GM12878 (cell line): ENCODE measurements around the gene THAP4.

Source experiments
- CHD1 ChIP-seq: IDR thresholded peaks from 2 replicates; pipeline ENCODE4 v1.6.1; 2012; ENCODE audit warnings: low read depth, low read length, improper control_type of control experiment
- CHD2 ChIP-seq: IDR thresholded peaks from 2 replicates; pipeline ENCODE4 v1.6.1; 2011; ENCODE audit warnings: low read depth, low read length, improper control_type of control experiment, borderline replicate concordance
- CTCF ChIP-seq, 3 experiments: IDR thresholded peaks in 2 of 3; conservative IDR thresholded peaks in 1 of 3; 2 replicates each; pipeline ENCODE4 v1.5.1; 2011; ENCODE audit warnings: low read depth in 3 of 3, low read length in 3 of 3, mild to moderate bottlenecking in 3 of 3, control low read depth in 2 of 3, moderate library complexity in 2 of 3, inconsistent platforms in 1 of 3, mixed read lengths in 1 of 3; ENCODE audit not compliant: control insufficient read depth in 2 of 3, insufficient read depth in 1 of 3; ENCODE audit errors: extremely low read depth in 1 of 3
- EED ChIP-seq: sonication (generic); IDR thresholded peaks from 2 replicates; pipeline ENCODE4 v1.6.1; 2016; ENCODE audit warnings: antibody characterized with exemption, low read depth
- ELK1 ChIP-seq: IDR thresholded peaks from 2 replicates; pipeline ENCODE4 v1.6.1; 2012; ENCODE audit warnings: low read depth, low read length, improper control_type of control experiment
- EZH2 ChIP-seq: IDR thresholded peaks from 2 replicates; pipeline ENCODE4 v1.6.1; 2012; ENCODE audit warnings: low read depth, mild to moderate bottlenecking, control low read depth, inconsistent platforms, low read length, borderline replicate concordance; ENCODE audit not compliant: control insufficient read depth
- JUNB ChIP-seq: IDR thresholded peaks from 2 replicates; pipeline ENCODE4 v1.6.1; 2016; ENCODE audit warnings: antibody characterized with exemption, mild to moderate bottlenecking
- MEF2A ChIP-seq: IDR thresholded peaks from 2 replicates; pipeline ENCODE4 v1.6.1; 2011; ENCODE audit warnings: low read depth, mild to moderate bottlenecking, low read length, moderate library complexity; ENCODE audit not compliant: insufficient read depth
- POLR2AphosphoS5 ChIP-seq: IDR thresholded peaks from 2 replicates; pipeline ENCODE4 v1.6.1; 2011; ENCODE audit warnings: mild to moderate bottlenecking, low read length, inconsistent platforms
- SIX5 ChIP-seq: IDR thresholded peaks from 2 replicates; pipeline ENCODE4 v1.6.1; 2011; ENCODE audit warnings: mild to moderate bottlenecking, low read depth, low read length, moderate library complexity; ENCODE audit not compliant: severe bottlenecking
- STAT3 ChIP-seq: IDR thresholded peaks from 2 replicates; pipeline ENCODE4 v1.6.1; 2011; ENCODE audit warnings: low read depth, low read length, improper control_type of control experiment
- TCF3 ChIP-seq: IDR thresholded peaks from 2 replicates; pipeline ENCODE4 v1.6.1; 2012; ENCODE audit warnings: low read depth, mild to moderate bottlenecking, low read length, borderline replicate concordance; ENCODE audit not compliant: insufficient read depth
- ZNF592 ChIP-seq: fragments of 450-650 bp; IDR thresholded peaks from 2 replicates; pipeline ENCODE4 v1.6.1; 2017; ENCODE audit warnings: mild to moderate bottlenecking, moderate library complexity
- TF ChIP-seq, protein P1 (sequence below): fragments of 450-650 bp; formaldehyde crosslinking; IDR thresholded peaks from 2 replicates; pipeline ENCODE4 v1.5.0; 2022; ENCODE audit warnings: mild to moderate bottlenecking, missing genetic modification characterization

DNA sequence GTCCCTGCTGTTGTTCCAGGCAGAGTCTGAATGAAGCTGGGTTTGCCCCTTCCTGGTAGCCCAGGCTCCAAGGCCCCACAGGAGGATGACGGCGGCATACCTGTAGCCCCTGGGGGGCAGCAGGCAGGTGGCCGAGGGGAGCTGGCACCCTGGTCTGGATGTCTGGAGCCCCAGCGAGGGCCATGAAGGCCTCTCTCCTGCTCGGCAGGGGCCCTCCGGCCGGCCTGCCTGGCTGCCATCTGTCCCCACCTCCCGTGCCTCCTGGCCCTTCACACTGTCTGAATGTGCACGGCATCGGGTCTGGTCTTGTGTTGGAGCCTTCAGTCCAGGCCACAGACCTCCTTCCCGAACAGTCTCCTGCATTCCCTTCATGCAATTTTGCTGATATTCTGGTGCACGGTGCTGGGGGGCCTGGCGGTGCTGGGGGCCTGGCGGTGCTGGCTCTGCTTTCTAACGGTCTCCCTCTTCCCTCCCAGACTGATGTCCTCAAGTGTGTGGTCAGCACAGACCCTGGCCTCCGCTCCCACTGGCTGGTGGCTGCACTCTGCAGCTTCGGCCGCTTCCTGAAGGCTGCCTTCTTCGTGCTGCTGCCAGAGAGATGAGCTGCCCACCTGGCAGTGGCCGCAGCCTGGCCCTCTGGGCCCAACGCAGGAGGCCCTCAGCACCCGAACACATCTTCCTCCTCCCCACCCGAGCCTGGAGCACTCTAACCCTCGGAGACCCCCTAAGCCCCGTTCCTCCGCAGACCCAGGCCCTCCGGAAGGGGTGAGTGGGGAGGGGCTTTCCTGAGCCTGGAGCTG, 64.9 kb downstream of the THAP4 start:
- TF ChIP-seq CTCF (IDR thresholded peaks at IDR 0.05 in 2 of 3, conservative IDR thresholded peaks at IDR 0.05 in 1 of 3; ENCODE audit: control insufficient read depth in 2 of 3, extremely low read depth in 1 of 3, insufficient read depth in 1 of 3, low read depth in 3 of 3, low read length in 3 of 3), result no peak
- TF ChIP-seq STAT3, result no peak
- TF ChIP-seq CHD1, result no peak
- no peak for TF ChIP-seq EZH2
- TF ChIP-seq TCF3, result no peak
- no peak for TF ChIP-seq ELK1
- no peak for TF ChIP-seq JUNB
- TF ChIP-seq EED, result no peak
- TF ChIP-seq, protein P1, sequence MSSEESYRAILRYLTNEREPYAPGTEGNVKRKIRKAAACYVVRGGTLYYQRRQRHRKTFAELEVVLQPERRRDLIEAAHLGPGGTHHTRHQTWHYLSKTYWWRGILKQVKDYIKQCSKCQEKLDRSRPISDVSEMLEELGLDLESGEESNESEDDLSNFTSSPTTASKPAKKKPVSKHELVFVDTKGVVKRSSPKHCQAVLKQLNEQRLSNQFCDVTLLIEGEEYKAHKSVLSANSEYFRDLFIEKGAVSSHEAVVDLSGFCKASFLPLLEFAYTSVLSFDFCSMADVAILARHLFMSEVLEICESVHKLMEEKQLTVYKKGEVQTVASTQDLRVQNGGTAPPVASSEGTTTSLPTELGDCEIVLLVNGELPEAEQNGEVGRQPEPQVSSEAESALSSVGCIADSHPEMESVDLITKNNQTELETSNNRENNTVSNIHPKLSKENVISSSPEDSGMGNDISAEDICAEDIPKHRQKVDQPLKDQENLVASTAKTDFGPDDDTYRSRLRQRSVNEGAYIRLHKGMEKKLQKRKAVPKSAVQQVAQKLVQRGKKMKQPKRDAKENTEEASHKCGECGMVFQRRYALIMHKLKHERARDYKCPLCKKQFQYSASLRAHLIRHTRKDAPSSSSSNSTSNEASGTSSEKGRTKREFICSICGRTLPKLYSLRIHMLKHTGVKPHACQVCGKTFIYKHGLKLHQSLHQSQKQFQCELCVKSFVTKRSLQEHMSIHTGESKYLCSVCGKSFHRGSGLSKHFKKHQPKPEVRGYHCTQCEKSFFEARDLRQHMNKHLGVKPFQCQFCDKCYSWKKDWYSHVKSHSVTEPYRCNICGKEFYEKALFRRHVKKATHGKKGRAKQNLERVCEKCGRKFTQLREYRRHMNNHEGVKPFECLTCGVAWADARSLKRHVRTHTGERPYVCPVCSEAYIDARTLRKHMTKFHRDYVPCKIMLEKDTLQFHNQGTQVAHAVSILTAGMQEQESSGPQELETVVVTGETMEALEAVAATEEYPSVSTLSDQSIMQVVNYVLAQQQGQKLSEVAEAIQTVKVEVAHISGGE, result no peak
- TF ChIP-seq SIX5, result no peak
- TF ChIP-seq MEF2A, result no peak
- TF ChIP-seq ZNF592, result no peak
- no peak for TF ChIP-seq POLR2AphosphoS5
- TF ChIP-seq CHD2, result no peak
